ENCODE measurements around the gene MKKS.

DNA sequence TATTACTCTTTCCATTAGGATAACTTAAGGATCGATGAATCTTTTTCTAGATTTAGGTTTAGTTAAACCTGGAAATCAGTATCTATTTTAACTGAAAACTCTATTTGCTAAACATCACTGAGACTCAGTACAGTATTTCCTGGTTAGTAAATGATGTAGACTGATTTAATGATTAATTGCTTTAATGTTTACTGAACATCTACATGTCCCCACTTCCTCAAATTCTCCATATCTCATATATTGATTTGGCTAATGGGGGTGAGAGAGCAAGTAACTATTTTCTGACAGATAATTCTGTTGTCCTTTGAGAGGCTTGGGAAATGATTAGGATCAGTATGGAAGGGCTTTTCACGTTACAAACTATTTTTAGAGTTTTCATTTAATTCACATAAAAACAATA is 10.3 kb downstream of the MKKS start:
- no peak for TF ChIP-seq SP2 (IDR thresholded peaks at IDR 0.05; ENCODE audit: extremely low read depth, low read depth, low read length, poor library complexity, severe bottlenecking)
- TF ChIP-seq YY1 (IDR thresholded peaks at IDR 0.05; ENCODE audit: borderline replicate concordance in 1 of 3, control insufficient read depth in 1 of 3, extremely low read depth in 1 of 3, insufficient read depth in 3 of 3, insufficient read length in 1 of 3, insufficient replicate concordance in 2 of 3, low read depth in 1 of 3, low read length in 2 of 3) = no peak
- TF ChIP-seq NFATC3 (IDR thresholded peaks at IDR 0.05) = no peak
- TF ChIP-seq SP1 (CRISPR knock-in tag; IDR thresholded peaks at IDR 0.05) = no peak
- TF ChIP-seq ETV6 (IDR thresholded peaks at IDR 0.05; ENCODE audit: borderline replicate concordance in 1 of 2, low read depth in 2 of 2, low read length in 1 of 2) = no peak
- TF ChIP-seq ETV6 (CRISPR knock-in tag; IDR thresholded peaks at IDR 0.05; ENCODE audit: borderline replicate concordance) = no peak
- TF ChIP-seq, protein P1, sequence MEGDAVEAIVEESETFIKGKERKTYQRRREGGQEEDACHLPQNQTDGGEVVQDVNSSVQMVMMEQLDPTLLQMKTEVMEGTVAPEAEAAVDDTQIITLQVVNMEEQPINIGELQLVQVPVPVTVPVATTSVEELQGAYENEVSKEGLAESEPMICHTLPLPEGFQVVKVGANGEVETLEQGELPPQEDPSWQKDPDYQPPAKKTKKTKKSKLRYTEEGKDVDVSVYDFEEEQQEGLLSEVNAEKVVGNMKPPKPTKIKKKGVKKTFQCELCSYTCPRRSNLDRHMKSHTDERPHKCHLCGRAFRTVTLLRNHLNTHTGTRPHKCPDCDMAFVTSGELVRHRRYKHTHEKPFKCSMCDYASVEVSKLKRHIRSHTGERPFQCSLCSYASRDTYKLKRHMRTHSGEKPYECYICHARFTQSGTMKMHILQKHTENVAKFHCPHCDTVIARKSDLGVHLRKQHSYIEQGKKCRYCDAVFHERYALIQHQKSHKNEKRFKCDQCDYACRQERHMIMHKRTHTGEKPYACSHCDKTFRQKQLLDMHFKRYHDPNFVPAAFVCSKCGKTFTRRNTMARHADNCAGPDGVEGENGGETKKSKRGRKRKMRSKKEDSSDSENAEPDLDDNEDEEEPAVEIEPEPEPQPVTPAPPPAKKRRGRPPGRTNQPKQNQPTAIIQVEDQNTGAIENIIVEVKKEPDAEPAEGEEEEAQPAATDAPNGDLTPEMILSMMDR (IDR thresholded peaks at IDR 0.05 in 2 of 3, conservative IDR thresholded peaks at IDR 0.05 in 1 of 3; ENCODE audit: insufficient read depth in 2 of 3, low read depth in 1 of 3, low read length in 3 of 3) = no peak
- no peak for TF ChIP-seq ZNF274 (IDR thresholded peaks at IDR 0.05; ENCODE audit: borderline replicate concordance, low read depth, low read length)
- no peak for TF ChIP-seq CHD1 (IDR thresholded peaks at IDR 0.05; ENCODE audit: low read length)
- no peak for TF ChIP-seq MXI1 (IDR thresholded peaks at IDR 0.05; ENCODE audit: low read depth, low read length)
- no peak for TF ChIP-seq NCOR1 (IDR thresholded peaks at IDR 0.05)
- TF ChIP-seq, protein P2, sequence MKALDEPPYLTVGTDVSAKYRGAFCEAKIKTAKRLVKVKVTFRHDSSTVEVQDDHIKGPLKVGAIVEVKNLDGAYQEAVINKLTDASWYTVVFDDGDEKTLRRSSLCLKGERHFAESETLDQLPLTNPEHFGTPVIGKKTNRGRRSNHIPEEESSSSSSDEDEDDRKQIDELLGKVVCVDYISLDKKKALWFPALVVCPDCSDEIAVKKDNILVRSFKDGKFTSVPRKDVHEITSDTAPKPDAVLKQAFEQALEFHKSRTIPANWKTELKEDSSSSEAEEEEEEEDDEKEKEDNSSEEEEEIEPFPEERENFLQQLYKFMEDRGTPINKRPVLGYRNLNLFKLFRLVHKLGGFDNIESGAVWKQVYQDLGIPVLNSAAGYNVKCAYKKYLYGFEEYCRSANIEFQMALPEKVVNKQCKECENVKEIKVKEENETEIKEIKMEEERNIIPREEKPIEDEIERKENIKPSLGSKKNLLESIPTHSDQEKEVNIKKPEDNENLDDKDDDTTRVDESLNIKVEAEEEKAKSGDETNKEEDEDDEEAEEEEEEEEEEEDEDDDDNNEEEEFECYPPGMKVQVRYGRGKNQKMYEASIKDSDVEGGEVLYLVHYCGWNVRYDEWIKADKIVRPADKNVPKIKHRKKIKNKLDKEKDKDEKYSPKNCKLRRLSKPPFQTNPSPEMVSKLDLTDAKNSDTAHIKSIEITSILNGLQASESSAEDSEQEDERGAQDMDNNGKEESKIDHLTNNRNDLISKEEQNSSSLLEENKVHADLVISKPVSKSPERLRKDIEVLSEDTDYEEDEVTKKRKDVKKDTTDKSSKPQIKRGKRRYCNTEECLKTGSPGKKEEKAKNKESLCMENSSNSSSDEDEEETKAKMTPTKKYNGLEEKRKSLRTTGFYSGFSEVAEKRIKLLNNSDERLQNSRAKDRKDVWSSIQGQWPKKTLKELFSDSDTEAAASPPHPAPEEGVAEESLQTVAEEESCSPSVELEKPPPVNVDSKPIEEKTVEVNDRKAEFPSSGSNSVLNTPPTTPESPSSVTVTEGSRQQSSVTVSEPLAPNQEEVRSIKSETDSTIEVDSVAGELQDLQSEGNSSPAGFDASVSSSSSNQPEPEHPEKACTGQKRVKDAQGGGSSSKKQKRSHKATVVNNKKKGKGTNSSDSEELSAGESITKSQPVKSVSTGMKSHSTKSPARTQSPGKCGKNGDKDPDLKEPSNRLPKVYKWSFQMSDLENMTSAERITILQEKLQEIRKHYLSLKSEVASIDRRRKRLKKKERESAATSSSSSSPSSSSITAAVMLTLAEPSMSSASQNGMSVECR (CRISPR knock-in tag; IDR thresholded peaks at IDR 0.05) = no peak
